HG03045 (cell line): ENCODE data around the gene MED19.
"Not testable (repeated sequence)": the region's sequence is repeated elsewhere in the genome, so short reads cannot be mapped to it uniquely, and the experiment has no call there.

ENCODE experiments used
- ATAC-seq: cut with Tn5 transposase; IDR thresholded peaks from one replicate; pipeline ENCODE4 v1.9.1; 2021; ENCODE audit warnings: mild to moderate bottlenecking, moderate library complexity; ENCODE audit not compliant: unreplicated experiment

MED19 gene

DNA sequence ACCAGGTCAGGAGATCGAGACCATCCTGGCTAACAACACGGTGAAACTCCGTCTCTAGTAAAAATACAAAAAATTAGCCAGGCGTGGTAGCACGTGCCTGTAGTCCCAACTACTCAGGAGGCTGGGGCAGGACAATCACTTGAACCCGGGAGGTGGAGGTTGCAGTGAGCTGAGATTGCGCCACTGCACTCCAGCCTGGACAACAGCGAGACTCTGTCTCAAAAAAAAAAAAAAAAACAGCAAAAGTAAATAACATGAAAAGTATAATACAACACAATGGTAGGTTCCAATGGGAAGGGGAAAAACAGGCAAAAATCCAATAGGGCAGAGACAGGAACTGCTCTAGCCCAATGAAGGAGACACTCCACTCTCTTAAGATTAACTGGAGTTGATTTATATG is 6.6 kb downstream of the MED19 start:
- not testable (repeated sequence) for ATAC-seq

- no peak for ATAC-seq
Observed at GRCh38 chr11:57704932-57705331, 7.1 kb downstream of the MED19 start.

DNA sequence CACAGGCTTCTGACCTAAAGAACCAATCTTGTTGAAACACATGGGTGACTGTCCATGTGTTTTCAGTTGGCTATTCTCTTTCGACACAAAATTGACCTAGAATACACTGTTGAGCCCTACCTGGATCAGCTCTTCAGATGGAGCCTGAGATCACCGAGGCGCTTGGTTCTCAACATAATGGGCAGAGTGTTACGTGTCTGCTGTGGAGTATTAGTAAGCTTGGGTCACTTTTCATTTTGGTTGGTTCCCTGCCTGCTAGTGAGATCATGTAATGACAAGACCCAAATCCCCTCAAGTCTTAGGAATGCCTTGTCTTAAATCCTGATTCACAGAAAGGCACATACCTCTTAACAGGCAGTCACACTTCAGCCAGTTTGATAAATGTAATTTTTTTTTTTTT is 8.7 kb downstream of the MED19 start:
- no peak for ATAC-seq

GRCh38 chr11:57700425-57700824 is 11.6 kb downstream of the MED19 start:
- no peak for ATAC-seq

- ATAC-seq: no peak
Observed at GRCh38 chr11:57699813-57700212, 12.2 kb downstream of the MED19 start.

DNA sequence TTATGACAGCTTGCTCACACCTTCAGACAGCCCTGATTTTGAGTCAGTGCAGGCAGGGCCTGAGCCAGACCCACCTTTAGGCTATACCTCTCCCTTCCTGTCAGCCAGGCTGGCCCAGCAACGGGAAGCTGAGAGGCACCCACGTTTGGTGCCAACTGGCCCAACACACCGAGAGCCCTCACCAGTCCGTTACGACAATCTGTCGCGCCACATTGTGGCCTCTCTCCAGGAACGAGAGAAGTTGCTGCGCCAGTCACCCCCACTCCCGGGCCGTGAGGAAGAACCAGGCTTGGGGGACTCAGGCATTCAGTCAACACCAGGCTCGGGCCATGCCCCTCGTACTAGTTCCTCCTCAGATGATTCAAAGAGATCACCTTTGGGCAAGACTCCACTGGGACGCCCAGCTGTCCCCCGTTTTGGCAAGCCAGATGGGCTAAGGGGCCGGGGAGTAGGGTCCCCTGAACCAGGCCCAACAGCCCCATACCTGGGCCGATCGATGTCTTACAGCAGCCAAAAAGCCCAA is 13.1 kb downstream of the MED19 start:
- ATAC-seq: no peak

DNA sequence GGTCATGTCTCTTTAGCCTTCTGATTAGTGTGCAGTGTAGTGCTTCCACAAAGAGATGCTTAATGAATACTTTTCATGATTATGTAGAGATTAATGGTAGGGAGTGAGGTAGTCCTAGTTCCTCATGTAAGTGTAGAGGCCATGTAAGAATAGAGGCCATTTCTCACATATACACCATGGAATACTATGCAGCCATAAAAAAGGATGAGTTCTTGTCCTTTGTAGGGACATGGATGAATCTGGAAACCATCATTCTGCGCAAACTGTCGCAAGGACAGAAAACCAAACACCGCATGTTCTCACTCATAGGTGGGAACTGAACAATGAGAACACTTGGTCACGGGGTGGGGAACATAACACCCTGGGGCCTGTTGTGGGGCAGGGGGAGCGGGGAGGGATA is 21.5 kb downstream of the MED19 start:
- not testable (repeated sequence) for ATAC-seq

GRCh38 chr11:57681168-57681567 is 30.8 kb downstream of the MED19 start:
- no peak for ATAC-seq

DNA sequence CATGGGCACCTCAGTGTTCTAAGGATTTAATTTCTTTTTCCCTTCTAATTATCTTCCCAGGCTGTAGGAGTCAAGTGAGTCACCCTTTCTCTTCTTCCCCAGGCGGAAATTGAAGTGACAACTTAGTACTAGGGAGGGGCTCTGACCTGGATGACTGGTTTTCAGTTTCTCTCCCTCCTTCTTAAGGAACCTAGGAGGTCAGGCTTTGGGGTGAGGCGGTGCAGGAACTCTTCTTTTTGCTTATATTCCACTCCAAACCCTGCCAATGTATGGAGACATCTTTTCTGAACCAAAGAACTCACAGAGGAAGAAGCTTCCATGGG is 31.5 kb downstream of the MED19 start:
- ATAC-seq: no peak

DNA sequence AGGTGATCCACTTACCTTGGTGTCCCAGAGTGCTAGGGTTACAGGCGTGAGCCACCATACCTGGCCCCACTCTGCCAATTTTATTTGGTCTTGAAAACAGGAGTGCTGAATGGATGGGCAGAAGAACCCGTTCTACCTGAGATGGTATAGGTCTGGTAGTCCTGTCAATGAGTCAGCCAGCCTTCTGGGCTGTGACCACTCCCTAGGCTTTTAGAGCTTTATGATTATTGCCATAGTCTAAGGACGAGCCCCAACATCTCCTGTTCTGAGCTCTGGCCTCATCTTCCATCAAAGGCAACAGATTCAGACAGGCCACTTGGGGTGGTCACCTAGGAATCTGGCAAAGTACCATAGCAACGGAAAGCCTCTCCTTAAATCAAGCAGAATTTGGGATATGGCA is 32.6 kb downstream of the MED19 start:
- ATAC-seq: no peak

DNA sequence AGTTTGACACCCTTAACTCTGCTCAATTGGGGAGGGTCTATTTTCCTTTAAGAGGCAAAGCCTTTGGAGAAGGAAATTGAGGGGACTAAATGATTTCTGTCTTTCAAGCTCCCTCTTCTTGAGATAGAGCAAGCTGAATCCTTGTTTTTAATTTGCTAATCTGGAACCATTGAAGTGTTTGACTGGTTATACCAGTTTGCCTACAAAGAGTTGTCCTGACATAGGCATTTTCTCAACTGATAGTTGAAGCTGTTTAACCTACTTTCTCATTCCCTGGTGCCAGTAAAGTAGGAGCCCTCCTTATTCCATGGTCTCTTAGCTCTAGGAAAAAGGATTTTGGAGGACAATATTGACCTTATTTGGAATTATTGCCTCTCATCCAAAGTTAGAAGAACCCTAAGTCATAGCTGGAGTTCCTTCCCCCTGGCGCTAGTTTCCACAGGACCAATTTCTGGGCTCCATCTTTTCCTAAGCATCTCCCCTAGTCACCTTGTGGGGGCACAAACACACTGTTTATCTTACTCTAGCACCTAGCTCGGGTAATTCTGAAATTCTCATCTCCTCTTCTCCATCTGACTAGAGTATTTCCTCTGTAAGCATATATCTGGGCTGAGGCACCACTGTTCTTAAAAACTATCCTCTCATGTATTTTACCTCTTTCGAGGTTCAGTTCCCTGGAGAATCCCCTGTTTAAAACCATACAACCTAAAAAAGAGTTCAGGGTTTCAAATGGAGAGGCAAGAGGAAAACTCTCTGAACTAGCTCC is 36.7 kb downstream of the MED19 start:
- ATAC-seq: no peak

- ATAC-seq: no peak
Observed at GRCh38 chr11:57674251-57674650, 37.8 kb downstream of the MED19 start.

DNA sequence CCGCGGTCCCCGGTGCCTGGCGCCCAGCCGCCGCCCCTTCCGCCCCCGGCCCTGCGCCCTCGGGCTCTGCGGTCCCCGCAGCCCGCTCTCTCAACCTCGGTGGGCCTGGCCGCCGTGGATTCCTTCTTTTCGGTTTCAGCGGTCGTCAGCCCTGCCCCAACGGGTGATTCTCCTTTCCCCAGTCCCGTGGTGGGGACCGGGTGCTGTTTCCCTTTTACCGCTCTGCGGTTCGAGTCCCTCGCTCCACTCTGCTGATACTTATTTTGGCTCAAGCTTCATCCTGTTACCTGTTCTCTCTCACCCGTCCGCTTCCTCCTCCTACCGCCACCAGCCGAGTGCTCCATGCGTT is 43.6 kb downstream of the MED19 start:
- peak; percentile 15 for ATAC-seq

- peak; percentile 87 for ATAC-seq
Observed at GRCh38 chr11:57667736-57668433, 44.1 kb downstream of the MED19 start, which contains the start of gene ZDHHC5. Gene ZDHHC5 (plus strand): TSS chr11:57668114. CDS start chr11:57673091, 4,977 bp downstream.

GRCh38 chr11:57667117-57667735 is 44.8 kb downstream of the MED19 start:
- peak; percentile 67 for ATAC-seq

GRCh38 chr11:57663975-57664374 is 48.0 kb downstream of the MED19 start:
- no peak for ATAC-seq

DNA sequence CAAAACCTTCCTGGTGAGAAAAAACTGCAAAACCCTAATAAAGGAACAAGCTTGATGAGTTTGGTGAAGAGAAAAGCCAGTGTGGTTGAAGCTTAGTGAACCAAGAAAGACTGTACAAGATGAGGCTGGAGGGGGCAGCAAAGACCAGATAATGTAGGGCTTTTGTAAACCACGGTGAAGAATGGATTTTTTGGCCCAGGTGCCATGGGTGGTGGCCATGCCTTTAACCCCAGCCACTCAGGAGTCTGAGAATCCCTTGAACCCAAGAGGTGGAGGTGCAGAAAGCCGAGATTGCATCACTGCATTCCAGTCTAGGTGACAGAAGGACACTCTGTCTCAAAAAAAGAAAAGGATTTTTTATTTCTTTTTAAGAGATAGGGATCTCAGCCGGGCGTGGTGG is 49.1 kb downstream of the MED19 start:
- no peak for ATAC-seq

DNA sequence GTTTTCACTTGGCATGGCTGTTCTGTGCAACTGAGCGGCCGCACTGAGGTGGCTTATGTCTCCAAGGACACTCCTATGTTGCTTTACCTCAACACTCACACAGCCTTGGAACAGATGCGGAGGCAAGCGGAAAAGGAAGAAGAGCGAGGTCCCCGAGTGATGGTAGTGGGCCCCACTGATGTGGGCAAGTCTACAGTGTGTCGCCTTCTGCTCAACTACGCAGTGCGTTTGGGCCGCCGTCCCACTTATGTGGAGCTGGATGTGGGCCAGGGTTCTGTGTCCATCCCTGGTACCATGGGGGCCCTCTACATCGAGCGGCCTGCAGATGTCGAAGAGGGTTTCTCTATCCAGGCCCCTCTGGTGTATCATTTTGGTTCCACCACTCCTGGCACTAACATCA is 52.3 kb downstream of the MED19 start:
- ATAC-seq: no peak

DNA sequence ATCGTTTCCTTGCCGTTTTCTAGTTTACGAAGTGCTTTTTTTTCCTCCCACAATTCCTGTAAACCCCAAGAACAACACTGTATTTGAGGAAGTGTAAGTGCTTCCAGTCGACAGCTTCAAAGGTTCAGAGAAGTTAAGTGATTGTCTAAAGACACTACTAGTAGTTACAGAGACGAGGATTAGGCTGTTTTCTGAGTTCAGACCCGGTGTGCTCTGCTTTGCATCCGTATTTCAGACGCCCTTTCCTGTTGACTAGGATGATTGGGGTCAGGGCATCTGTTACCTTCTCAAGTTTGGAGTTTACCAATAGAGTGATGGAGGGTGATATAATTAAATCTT is 54.0 kb downstream of the MED19 start:
- no peak for ATAC-seq

DNA sequence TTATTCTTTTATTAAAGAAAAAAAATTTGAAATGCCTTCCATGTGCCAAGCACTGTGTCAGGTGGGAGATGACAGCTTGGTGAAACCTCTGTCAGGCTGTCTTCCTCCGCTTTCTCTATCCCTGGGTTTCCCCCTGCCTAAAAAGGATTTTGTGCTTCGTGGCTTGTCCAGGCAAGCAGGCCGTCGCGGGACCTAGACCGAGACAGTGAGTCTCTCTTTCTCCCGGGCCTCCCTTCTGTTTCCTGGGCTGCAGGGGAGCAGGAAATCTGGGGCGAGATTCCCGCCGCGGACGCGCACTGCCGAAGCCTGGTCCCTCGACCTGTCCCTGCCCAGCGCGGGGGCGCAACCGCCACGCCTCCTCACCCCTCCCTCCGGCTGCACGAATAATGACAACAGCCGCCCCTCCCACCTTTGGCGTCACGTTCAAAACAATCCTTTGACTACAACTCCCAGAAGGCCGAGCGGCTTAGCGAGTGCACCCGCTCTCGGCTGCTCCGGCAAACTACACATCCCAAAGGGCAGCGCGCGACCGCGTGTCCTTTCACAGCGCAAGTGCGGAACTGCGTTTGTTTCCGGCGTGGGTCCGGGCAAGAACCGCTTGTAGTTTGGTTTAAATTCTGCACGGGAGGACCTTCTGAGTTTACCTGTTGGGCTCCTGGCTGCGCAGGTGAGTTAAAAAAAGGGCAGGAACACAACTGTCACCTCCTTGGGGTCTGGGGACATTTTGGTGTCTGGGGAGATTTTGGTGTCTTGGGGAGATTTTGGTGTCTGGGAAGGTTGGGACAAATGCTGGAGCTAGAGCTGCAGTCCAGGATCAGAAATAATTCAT is 54.6 kb downstream of the MED19 start, which contains the start of gene CLP1:
TSS of gene CLP1 (plus strand) at position 569 of the 829 bp plus-strand sequence. CDS start 1,715 bp downstream, outside the sequence.
- peak; percentile 99 for ATAC-seq

GRCh38 chr11:57656885-57657193 is 55.2 kb downstream of the MED19 start:
- ATAC-seq: no peak
